Astrocyte (in vitro differentiated cells and primary cell): ENCODE results near the gene SV2C.

Experiments used
- CTCF ChIP-seq: IDR thresholded peaks from 2 replicates; pipeline ENCODE4 v1.5.1; 2011; ENCODE audit warnings: low read depth, mild to moderate bottlenecking, inconsistent platforms, low read length, moderate library complexity; ENCODE audit not compliant: insufficient read depth
- EZH2 ChIP-seq: IDR thresholded peaks from 2 replicates; pipeline ENCODE4 v1.6.1; 2012; ENCODE audit warnings: mild to moderate bottlenecking, low read length, inconsistent platforms; ENCODE audit not compliant: insufficient read depth

DNA sequence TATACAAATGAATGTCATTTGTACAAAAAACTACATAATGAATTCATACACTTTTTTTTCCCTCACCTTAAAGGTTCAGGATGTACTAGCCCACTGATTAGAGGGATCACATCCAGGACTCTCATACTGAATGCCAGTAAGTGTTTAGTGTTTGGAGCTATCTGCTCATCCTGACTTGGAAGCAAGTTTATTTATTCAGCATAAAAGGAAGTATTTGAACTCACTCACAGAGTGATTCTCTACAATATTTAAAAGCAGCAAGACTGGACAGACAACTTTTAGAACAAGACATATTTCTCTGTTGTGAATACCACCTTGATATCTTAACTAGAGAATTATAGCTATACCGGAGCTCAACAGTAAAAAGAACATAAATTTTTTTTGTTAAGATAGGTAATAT lies 305.1 kb downstream of the SV2C start:
- TF ChIP-seq CTCF (no peak), EZH2 (no peak)
